ENCODE results near the gene ATG12. TPM values are rescaled to one million over a fixed set of nuclear protein-coding genes. Genes with fewer than 3 reads are reported as not detected.

The ATG12 gene
- polyA plus RNA-seq, 1 of the 3 experiments (the other 2 are of a cell fraction), result 29.1 TPM

DNA sequence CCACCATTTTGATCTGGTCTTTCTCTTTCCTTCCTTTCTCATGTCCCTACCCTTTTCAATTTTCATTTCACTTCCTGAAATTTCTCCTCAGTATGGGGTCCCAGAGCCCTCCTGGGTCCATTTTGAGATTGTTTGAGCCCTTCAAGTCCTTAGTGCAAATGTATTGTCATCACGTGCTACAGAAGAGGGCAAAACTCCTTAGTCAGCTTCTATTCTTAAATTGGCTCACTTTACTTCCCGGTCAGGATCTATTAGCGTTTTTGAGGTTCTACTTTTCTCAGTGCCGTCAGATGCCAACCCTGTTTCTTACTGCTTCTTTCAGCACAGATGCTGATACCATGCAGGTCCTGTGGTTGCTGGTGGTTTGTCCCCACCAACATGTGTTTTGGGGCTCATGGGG lies 5.9 kb downstream of the ATG12 start:
- Histone ChIP-seq H3K27ac (ENCODE audit: low read depth in 2 of 2, low read length in 1 of 2) (no peak overlapping the region), H3K27me3 (ENCODE audit: insufficient read depth) (no peaks in the 10 kb centered on the region), H3K4me3 (ENCODE audit: low read depth in 2 of 2, low read length in 1 of 2) (no peak overlapping the region), H4K20me1 (ENCODE audit: insufficient read depth) (peaks cover 23% of the 10 kb centered on the region), H3K36me3 (replicated peaks in 1 of 2; ENCODE audit: control insufficient read depth in 1 of 2, insufficient read depth in 2 of 2, low read length in 1 of 2) (peaks cover 68 to 76% of the 10 kb centered on the region in 2 experiments), H3K9ac (no peak overlapping the region), H3K9me3 (no peaks in the 10 kb centered on the region), H2AFZ (ENCODE audit: low read depth) (no peak overlapping the region), H3K79me2 (ENCODE audit: insufficient read depth) (peaks cover 52% of the 10 kb centered on the region), H3F3A (replicated peaks; ENCODE audit: insufficient read depth) (peaks cover 30% of the 10 kb centered on the region), H3K9me2 (no peaks in the 10 kb centered on the region), H3K4me1 (ENCODE audit: control insufficient read depth in 1 of 2, insufficient read depth in 2 of 2, low read depth in 1 of 2, low read length in 1 of 2) (peaks cover 5 to 16% of the 10 kb centered on the region in 2 experiments; a peak in 2 of 4 replicates), H3K4me2 (no peak overlapping the region)
- CTCF ChIA-PET, result interaction anchor here (1.2 to 2.5 kb wide), 2 partner anchors 201 to 232 kb away, joined by 3 to 19 read pairs; no protein-coding TSS in a partner anchor
- DNase-seq, result no peak
- POLR2A ChIA-PET, result interaction anchor here (1.1 kb wide), 1 partner anchor 201 kb away, joined by 3 read pairs; no protein-coding TSS in a partner anchor
- TF ChIP-seq EP300 (IDR thresholded peaks at IDR 0.05; ENCODE audit: borderline replicate concordance in 1 of 2, low read depth in 1 of 2, low read length in 1 of 2) (no peak), GABPA (IDR thresholded peaks at IDR 0.05; ENCODE audit: low read depth) (no peak), FOXJ3 (CRISPR knock-in tag; IDR thresholded peaks at IDR 0.05) (no peak), MAX (IDR thresholded peaks at IDR 0.05; ENCODE audit: low read depth) (no peak), TCF12 (IDR thresholded peaks at IDR 0.05) (no peak), TEAD4 (IDR thresholded peaks at IDR 0.05; ENCODE audit: borderline replicate concordance, insufficient read depth) (no peak), FOSL2 (IDR thresholded peaks at IDR 0.05; ENCODE audit: borderline replicate concordance, low read depth) (no peak), SMC3 (IDR thresholded peaks at IDR 0.05; ENCODE audit: low read depth, low read length) (no peak), GATA2 (CRISPR knock-in tag; IDR thresholded peaks at IDR 0.05) (no peak), EZH2phosphoT487 (IDR thresholded peaks at IDR 0.05; ENCODE audit: borderline replicate concordance, low read depth) (no peak), RAD21 (IDR thresholded peaks at IDR 0.05; ENCODE audit: low read length) (no peak), USF2 (IDR thresholded peaks at IDR 0.05; ENCODE audit: borderline replicate concordance, low read depth, low read length) (no peak), CHD2 (IDR thresholded peaks at IDR 0.05; ENCODE audit: low read length, partially characterized antibody) (no peak), ZBTB33 (IDR thresholded peaks at IDR 0.05; ENCODE audit: borderline replicate concordance, low read depth) (no peak), YY1 (IDR thresholded peaks at IDR 0.05; ENCODE audit: low read depth) (no peak), POLR2AphosphoS5 (IDR thresholded peaks at IDR 0.05; ENCODE audit: low read depth, low read length) (no peak), NFIC (IDR thresholded peaks at IDR 0.05; ENCODE audit: borderline replicate concordance) (no peak), TAF1 (IDR thresholded peaks at IDR 0.05; ENCODE audit: borderline replicate concordance, low read depth, low read length) (no peak)
- TF ChIP-seq, protein P1, sequence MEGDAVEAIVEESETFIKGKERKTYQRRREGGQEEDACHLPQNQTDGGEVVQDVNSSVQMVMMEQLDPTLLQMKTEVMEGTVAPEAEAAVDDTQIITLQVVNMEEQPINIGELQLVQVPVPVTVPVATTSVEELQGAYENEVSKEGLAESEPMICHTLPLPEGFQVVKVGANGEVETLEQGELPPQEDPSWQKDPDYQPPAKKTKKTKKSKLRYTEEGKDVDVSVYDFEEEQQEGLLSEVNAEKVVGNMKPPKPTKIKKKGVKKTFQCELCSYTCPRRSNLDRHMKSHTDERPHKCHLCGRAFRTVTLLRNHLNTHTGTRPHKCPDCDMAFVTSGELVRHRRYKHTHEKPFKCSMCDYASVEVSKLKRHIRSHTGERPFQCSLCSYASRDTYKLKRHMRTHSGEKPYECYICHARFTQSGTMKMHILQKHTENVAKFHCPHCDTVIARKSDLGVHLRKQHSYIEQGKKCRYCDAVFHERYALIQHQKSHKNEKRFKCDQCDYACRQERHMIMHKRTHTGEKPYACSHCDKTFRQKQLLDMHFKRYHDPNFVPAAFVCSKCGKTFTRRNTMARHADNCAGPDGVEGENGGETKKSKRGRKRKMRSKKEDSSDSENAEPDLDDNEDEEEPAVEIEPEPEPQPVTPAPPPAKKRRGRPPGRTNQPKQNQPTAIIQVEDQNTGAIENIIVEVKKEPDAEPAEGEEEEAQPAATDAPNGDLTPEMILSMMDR (IDR thresholded peaks at IDR 0.05), result no peak
- TF ChIP-seq, protein P2, sequence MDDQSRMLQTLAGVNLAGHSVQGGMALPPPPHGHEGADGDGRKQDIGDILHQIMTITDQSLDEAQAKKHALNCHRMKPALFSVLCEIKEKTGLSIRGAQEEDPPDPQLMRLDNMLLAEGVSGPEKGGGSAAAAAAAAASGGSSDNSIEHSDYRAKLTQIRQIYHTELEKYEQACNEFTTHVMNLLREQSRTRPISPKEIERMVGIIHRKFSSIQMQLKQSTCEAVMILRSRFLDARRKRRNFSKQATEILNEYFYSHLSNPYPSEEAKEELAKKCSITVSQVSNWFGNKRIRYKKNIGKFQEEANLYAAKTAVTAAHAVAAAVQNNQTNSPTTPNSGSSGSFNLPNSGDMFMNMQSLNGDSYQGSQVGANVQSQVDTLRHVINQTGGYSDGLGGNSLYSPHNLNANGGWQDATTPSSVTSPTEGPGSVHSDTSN (IDR thresholded peaks at IDR 0.05), result no peak
- 93% methylated on average over 4 of the region's 4 CpGs for WGBS (ENCODE audit: low lambda C conversion rate)

Data from SK-N-SH (cell line).